ENCODE data around the gene PWP2.
"Not testable (repeated sequence)": the region's sequence is repeated elsewhere in the genome, so short reads cannot be mapped to it uniquely, and the experiment has no call there.

Gene PWP2

DNA sequence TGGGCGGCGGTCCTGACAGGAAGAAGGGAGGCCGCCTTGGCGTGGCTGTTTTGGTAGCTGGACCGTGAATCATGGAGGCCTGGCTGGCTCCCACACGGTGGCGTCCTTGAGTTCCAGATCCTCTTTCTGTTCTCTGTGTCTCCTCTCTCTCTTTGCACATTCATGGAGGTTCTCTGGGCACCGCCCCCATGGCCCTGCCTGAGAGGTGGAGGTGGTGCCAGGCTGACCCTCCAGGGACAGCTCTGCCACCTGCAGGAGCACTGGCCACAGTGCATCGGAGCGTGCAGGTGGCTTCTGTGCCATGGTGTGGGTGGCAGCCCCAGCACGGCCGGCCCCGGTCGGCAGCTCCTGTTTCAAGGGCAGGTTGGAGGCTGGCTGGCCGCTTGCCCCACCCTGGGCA, 30.8 kb downstream of the PWP2 start:
- not testable (repeated sequence) for DNase-seq (ENCODE audit: low read depth in 2 of 2)

DNA sequence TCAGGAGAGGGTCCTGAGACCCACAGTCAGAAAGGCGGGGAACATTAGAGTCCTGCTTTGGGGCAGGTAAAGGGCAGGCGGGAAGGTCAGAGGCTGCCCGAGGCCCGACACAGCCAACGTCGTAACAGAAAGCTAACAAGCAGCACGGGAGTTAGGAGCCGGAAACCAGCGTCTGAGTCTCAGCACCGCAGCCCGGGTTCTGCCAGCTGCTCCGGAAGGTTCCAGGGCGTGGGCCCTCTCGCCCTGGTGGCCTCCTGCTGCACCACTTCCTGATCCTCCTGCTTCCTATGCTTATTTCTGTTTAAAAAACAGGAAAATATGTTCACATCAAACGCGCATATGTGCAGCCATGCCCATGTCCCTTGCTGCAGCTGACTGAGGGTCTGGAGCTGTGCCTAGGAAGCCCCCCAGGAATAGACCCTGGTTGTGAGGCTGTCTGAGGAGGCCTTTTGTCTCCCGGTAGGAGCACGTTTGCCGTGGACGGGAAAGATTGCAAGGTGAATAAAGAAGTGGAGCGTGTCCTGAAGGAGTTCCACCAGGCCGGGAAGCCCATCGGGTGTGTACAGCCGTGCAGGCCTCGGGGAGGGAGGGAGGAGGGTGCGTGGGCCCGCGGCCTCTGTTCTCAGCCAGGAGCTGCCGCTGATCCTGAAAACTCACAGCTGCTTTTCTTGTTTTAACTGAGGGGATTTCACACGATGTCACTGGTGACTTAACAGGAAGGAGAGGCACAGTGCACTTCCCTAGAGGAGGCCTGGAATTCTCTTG, 32.8 kb downstream of the PWP2 start:
- DNase-seq (ENCODE audit: low read depth in 2 of 2): not testable (repeated sequence)

DNA sequence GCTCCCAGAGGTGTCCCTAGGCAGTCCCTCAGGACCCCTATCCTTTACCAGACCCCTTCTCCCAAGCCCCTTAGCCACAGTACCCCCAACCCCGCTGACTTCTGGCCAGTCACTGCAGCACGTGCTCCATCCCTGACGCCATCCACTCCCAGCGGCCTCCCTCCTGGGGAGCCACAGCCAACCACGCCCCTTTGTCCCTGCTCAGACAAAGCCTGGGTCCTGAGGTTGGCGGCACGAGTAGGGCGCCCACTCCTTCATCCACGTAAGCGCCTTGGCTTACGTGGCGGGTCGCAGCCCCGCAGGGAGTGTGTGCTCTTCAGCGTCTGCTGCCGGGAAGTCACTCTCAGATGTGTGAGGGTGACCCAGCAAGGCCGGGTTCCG, 33.3 kb downstream of the PWP2 start:
- DNase-seq (ENCODE audit: low read depth in 2 of 2): not testable (repeated sequence)

DNA sequence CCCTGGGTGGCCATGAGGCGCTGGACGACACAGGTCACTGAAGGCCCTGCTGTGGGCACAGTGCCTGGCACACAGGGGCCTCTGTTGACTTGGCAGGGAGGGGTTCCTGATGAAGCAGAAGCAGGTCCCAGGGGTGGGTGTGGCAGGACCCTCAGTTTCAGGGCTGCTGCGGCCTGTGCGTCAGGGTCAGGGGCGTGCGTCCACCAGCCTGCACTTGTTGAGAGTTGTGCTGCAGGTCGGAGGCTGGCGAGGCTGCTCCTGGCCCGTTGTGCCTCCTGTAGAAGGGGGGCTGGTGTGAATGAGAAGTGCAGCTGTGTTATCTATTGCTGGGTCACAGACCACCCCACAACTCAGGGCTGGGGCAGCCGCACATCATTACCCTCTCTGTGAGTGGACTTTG, 35.3 kb downstream of the PWP2 start:
- DNase-seq (ENCODE audit: low read depth in 2 of 2): not testable (repeated sequence)

DNA sequence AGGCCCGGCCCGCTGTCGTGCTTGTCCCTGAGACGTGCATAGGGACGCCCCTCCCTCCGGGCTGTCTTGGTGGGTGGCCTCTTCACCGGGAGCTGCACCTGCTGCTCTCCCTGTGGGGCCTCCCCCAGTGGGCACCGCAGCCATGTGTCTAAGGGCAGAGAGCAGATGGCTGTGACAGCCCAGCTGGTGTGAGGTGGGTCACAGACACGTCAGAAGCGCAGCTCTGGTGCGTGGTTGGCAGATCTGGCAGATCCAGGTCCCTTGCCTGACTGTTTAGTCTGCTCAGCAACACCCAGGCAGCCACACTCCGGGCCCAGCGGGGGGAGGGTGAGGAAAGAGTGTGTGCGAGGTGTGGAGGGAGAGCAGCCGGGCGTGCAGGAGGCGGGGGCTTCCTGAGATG, 36.2 kb downstream of the PWP2 start:
- peak in 1 of 2 donors; percentile 22 for DNase-seq (ENCODE audit: low read depth in 2 of 2)

DNA sequence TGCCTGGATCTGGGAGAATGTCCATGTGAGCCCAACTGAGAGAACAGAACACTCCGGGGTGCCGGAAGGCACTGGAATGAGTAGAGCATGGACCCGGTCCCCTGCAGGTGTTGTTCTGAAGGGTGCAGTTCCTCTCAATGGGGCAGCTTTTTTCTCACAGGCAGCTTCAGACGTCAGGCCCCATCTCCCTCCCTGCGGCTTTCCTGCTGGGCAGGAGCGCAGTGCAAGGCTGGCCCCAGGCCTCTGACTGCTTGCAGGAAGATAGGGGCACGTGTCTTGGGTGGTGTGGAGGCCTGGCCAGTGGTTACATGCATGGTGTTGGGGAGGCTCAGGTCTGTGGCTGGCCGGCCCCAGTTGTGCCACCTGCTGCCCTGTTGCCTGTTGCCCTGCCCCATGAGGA, 36.8 kb downstream of the PWP2 start:
- not testable (repeated sequence) for DNase-seq (ENCODE audit: low read depth in 2 of 2)

DNA sequence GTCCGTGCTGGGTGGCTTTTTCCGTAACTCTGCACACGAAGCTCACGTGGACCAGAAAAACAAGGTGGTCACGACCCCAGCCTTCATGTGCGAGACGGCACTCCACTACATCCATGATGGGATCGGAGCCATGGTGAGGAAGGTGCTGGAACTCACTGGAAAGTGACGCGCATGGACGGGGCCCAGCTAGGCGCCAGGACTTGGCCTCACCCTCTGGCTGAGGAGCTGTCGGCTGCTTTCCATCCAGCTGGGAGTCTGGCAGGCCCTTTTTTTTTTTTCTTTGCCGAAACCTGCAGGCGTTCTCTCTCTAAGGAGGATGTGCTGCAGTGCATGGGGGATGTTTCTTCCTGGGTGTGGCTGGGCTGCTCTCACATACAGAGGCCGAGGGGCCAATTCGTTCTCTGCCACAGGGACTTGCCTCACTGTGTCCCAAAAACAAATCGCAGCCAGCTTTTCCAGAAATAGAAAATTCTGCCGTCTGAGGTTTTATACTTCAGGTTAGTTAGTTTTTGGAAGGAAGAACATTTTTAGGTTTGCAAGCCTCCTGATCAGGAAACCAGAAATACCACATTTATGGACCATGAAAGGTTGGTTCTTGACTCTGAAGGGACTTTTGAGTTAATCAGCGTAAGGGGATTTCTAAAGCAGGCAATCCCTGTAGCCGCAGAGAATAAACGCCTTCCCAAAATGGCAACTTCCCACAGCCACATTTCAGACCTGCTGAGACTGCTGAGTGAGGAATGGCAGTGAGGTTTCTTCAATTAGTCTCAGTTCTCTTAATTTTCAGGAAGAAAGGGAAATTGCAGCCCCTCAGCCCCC, 37.8 kb downstream of the PWP2 start:
- DNase-seq (ENCODE audit: low read depth in 2 of 2): not testable (repeated sequence)

DNA sequence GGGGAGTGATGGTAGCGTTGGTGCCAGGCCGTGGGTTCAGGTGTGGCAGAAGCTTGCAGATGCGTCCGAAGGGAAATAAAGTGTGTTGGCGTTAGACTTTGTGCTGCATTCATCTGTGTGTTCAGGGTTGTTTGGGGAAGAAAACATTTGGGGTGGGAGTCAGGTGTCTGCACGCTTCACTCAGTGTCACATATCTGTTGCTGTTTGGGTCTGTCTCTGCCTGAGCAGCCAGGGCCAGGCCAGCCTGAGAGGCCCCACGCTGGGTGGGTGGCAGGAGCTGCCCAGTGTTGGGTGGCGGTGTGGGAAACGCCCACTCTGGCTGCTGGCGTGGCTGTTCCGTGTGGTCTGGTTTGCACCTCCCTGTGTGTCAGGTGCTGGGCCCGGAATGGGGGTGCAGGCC, 38.4 kb downstream of the PWP2 start:
- not testable (repeated sequence) for DNase-seq (ENCODE audit: low read depth in 2 of 2)

DNA sequence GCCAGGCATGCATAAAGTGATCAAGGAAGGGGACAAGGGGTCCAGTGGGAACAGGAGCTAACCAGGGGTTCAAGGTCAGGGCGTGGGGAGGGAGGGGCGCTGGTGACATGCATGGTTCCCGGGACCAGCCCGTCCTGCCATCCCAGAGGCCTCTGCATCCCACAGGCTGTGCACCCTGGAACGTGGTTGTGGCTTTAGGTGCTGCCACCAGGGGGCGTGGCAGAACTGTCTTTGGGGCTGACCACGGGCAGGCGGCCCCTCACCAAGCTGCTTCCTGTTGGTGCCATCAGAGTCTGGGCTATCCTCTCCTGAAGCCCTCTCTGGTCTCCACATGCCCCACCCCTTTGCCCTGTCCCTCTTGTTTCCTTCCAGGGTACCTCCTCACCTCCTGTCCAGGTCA, 39.9 kb downstream of the PWP2 start:
- DNase-seq (ENCODE audit: low read depth in 2 of 2): not testable (repeated sequence)

DNA sequence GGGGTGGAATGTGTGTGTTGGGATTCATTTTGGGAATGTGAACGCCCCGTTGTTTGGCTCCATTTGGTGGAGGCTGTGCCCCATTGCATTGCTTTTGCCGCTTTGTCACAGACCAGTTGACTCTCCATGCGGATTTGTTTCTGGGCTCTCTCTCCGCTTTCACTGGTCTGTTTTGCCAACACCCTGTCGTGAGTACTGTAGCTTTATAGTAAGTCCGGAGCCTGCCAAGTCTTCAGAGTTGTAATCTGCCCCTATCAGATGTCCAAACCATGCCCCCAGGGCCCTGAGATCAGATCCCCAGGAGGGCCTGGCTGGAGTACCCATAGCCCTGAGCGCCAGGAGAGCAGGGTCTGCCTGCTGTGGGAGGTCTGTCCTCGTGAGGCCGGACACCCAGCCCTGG, 43.1 kb downstream of the PWP2 start:
- DNase-seq (ENCODE audit: low read depth in 2 of 2): not testable (repeated sequence)

DNA sequence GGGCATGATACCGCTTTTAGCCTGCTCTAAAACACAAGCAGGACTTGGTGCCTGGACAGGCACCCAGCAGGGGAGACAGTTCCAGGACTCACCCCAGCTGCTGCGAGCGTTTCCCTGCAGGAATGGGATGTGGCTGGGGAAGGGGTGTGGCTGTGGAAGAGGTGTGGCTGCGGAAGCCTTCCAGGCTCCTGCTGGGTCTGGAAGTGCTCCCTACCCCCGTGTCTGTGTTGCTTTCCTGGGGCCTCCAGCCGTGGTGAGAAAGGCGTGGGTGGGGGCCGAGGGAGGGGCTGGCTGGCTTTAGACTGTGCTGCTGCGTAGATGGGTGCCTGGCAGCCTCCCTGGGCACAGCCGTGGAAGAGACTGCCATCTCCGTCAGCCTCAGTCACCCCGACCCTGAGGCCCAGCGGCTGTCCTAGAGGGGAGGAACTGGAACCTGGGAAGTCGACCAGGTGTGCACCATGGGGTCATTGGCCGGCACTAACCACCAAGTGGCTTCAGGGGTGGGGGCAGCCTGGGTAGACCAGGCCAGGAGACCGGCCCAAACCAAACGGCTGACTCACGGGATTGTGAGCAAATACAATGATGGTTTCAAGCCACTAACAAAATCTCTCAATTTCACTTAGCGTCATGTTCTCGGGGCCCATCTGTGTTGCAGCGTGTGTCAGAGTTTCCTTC, 46.2 kb downstream of the PWP2 start:
- DNase-seq (ENCODE audit: low read depth in 2 of 2): not testable (repeated sequence)

DNA sequence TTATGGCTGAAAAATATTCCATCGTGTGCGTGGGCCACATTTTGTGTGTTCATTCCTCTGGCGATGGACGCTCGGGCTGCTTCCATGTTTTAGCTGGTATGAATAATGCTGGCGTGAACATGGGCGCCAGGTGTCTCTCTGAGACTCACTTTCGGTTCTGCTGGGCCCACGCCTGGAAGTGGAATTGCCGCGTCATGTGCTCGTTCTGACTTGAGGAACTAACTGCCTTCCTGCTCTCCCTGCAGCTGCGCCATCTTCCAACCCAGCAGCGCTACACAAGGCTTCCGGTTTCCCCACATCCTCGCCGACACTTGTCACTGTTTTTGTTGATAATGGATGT, 46.7 kb downstream of the PWP2 start:
- DNase-seq (ENCODE audit: low read depth in 2 of 2): peak in 1 of 2 donors; percentile 10

DNA sequence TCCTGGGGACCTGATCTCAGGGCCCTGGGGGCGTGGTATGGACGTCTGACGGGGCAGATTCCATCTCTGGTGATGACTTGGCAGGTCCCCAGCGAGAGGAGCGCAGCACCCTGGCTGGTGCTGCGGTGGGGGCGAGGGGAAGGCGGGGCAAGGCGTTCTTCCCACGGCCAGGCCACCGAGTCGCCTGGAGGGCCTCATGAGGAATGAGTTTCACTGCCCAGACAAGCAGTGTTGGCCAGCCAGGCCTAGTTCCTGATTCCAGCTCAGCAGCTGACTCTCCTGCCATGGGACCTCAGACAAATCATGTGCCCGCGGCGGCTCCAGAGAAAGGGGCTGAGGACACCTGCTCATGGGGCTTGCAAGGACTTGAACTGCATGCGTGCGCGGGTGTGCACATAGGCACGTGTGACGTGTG, 47.6 kb downstream of the PWP2 start:
- not testable (repeated sequence) for DNase-seq (ENCODE audit: low read depth in 2 of 2)

DNA sequence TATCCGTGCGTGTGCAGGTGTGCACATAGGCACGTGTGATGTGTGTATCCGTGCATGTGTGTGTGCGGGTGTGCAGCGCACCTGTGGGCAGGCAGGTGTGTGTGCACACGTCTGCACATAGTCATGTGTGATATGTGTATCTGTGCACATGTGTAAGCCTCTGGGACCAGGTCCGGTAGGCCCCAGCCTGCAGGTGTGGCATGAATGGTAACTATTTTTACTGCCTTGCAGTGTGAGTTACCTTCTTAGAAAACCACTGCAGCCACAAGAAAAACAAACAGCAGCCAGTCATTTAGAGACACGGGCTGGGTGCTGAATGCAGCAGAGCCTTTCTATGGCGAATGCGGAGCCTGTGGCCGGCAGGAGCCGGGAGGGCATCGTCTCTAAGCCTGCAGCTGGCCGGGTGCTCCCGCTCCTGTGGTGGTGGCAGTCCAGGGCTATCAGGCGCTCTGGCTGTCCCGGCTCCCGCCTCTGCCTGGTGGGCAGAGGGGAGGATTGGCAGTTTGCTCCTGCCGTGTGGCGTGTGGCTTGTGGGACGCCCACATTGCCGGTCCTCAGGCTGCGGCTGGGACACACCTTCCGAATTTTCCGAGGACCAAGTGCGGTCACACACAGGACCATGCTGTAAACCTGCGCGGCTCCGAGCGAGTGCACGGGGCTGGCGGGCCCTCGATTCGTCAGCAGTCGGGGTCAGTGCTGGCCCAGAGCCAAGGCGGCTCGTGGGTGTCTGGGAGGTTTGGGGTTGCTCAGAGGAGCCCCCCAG, 48.2 kb downstream of the PWP2 start:
- not testable (repeated sequence) for DNase-seq (ENCODE audit: low read depth in 2 of 2)

DNA sequence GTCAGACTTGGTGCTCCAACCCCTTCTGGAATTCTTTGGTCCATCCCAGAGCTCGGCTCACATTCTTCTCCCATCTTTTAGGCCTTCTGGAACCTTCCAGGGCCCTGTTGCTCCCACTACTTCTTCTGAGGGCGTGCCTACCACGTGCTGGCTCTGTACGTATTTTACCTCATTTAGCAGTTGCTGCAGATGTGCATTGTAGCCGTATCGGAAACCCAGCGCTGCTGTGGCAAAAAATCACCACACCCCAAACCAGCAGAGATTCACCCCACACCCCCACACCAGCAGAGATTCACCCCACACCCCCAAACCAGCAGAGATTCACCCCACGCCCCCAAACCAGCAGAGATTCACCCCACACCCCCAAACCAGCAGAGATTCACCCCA, 48.8 kb downstream of the PWP2 start:
- not testable (repeated sequence) for DNase-seq (ENCODE audit: low read depth in 2 of 2)

DNA sequence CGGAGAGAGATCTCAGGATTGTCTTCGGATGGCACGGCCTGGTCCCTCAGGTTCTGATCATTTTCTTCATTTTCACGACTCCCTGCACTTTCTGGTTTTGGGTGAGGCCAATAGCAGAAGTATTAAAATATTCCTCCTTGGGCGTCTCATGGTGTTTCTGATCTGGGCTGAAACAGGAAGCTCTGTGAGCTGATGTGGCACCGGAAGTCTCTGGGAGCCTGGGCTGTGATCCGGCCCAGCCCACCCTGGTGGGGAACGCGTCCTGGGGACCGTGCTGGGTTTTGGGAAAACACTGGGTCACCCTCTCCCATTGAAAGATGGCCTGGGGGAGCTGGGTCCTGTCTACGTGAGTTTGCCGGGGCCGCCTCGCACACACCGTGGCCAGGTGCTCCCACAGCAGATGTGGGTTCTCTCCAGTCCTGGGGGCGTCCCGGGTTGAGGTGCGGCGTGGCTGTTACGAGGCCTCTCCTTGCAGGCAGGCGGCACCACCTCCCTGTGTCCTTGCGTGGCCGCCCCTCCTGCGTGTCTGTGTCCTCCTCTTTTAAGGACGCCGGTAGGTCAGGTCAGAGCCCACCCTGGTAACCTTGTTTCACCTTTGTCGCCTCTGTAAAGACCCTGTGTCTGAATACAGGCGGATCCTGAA, 50.4 kb downstream of the PWP2 start:
- not testable (repeated sequence) for DNase-seq (ENCODE audit: low read depth in 2 of 2)

DNA sequence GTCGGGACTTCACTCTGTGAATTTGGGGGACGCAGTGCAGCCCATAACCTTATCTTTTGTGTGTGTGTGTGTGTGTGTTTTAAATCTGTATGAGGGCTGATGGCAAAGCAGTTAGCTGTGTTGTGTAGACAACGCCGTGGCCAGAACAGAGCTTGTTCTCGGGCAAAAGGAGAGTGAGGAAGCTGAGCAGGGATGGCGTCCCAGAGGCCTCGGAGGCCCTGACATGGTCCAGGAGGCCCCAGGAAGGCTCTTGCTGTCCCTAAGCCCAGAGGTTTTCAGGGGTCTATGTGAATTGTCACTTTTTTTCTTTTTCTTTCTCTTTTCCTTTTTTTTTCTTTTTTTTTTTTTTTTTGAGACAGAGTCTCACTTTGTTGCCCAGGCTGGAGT, 50.9 kb downstream of the PWP2 start:
- not testable (repeated sequence) for DNase-seq (ENCODE audit: low read depth in 2 of 2)

DNA sequence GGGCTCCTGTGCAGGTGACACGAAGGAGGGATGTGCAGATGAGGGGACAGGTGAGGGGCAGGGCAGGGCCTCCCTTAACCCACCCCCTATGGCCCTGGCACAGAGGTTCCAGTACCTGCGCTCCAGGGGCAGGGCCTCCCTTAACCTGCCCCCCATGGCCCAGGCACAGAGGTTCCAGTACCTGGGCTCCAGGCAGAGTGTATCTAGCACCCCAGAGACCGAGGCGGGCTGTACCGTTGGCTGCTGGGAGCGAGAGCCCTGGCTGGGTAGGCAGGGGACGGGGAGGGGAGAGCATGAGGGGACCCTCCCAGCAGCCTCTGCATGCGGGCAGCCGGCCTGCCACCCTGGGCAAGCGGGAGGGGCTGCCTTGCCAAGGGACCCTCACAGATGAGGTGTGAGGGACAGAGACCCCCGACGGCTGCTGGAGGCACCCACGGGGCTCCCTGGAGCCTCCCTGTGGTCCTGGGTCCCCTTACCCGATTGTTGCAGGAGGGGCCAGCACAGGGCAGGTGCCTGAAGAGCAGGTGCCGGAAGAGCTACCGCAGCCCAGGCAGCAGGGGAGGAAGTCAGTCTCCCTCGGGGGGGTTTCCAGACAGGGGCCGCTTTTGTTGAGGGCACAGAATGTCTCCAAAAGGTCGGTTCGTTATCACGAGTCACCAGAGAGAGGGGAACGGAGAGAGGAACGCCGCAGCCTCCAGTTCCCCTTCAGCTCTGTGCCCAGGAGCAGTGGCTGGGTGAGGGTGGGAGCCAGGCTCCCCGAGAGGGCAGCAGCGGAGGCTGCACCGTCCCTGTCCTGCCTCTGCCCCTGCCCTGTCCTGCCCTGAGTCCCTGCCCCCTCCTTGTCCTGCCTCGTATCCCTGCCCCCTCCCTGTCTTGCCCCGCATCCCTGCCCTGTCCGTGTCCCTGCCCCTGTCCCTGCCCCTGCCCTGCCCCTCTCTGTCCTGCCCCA, 52.4 kb downstream of the PWP2 start:
- DNase-seq (ENCODE audit: low read depth in 2 of 2): not testable (repeated sequence)

DNA sequence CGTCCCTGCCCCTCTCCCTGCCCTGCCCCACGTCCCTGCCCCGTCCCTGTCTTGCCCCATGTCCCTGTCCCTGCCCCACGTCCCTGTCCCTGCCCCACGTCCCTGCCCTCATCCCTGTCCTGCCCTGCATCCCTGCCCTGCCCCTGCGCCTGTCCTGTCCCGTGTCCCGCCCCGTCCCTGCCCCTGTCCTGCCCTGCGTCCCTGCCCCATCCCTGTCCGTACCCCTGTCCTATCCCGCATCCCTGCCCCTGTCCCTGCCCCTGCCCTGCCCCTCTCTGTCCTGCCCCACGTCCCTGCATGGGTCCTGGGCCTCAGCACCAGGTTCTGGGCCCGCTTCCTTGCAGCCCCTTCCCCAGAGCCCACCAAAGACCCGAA, 53.1 kb downstream of the PWP2 start:
- not testable (repeated sequence) for DNase-seq (ENCODE audit: low read depth in 2 of 2)

DNA sequence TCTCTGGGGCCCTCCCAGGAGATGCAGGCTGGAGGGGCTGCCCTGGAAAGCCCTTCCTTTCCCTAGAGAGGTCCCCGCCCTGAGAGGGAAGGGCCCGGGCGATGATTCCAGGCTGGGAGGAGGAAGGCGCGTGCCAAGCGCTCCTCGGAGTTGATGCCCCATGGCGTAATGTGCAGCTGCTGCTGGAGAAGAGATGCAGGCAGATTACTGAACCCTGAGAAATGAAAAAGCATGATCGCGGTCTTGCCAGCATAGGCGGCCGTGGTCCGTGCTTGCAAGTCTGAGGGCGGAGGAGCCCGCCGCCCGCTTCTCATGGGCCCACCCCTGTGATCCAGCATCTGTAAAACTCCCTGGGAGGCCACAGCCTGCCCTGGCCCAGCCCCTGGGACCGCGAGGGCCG, 53.6 kb downstream of the PWP2 start:
- not testable (repeated sequence) for DNase-seq (ENCODE audit: low read depth in 2 of 2)

All from stimulated activated CD8-positive, alpha-beta memory T cell treated with anti-CD3 and anti-CD28 coated beads, Interleukin-15, amount 100 ng/mL, for 4 hours (primary cell).